Measurements from ENCODE around the gene UVSSA.
"Not testable (repeated sequence)": the region's sequence is repeated elsewhere in the genome, so short reads cannot be mapped to it uniquely, and the experiment has no call there.

UVSSA gene

GRCh38 chr4:1371176-1372165 is 24.5 kb downstream of the UVSSA start:
- TF ChIP-seq EZH2 (IDR thresholded peaks at IDR 0.05) (no peak), POLR2AphosphoS5 (IDR thresholded peaks at IDR 0.05; ENCODE audit: borderline replicate concordance, low read depth, low read length) (no peak), FOXP2 (optimal IDR thresholded peaks at IDR 0.05; ENCODE audit: control extremely low read depth, extremely low read length, insufficient read depth) (no peak)
- H3K4me3 ChIP-seq = no peak overlapping the region
- no peak for DNase-seq (ENCODE audit: low read depth, low spot score)
- H3K27ac ChIP-seq = no peak overlapping the region
- H3K36me3 ChIP-seq (ENCODE audit: insufficient read depth, low read length) = no peaks in the 10 kb centered on the region
- H3K9me3 ChIP-seq (ENCODE audit: low read depth, low read length) = no peaks in the 10 kb centered on the region
- H3K9ac ChIP-seq (ENCODE audit: insufficient read length) = no peak overlapping the region

- H3K36me3 ChIP-seq (ENCODE audit: insufficient read depth, low read length); DNase-seq (ENCODE audit: low read depth, low spot score): not testable (repeated sequence)
These were observed 25.6 kb downstream of the UVSSA start for GRCh38 chr4:1372576-1372975.

GRCh38 chr4:1373892-1374705 is 27.1 kb downstream of the UVSSA start:
- Histone ChIP-seq H3K9me3 (ENCODE audit: low read depth, low read length) (no peaks in the 10 kb centered on the region), H3K4me3 (no peak overlapping the region), H3K9ac (ENCODE audit: insufficient read length) (no peak overlapping the region), H3K36me3 (ENCODE audit: insufficient read depth, low read length) (no peaks in the 10 kb centered on the region), H3K27ac (no peak overlapping the region)
- TF ChIP-seq FOXP2 (optimal IDR thresholded peaks at IDR 0.05; ENCODE audit: control extremely low read depth, extremely low read length, insufficient read depth) (no peak), EZH2 (IDR thresholded peaks at IDR 0.05) (no peak), POLR2AphosphoS5 (IDR thresholded peaks at IDR 0.05; ENCODE audit: borderline replicate concordance, low read depth, low read length) (no peak)
- no peak for DNase-seq (ENCODE audit: low read depth, low spot score)

More at GRCh38 chr4:1372576-1372975, 25.6 kb downstream of the UVSSA start:
- H3K9me3 ChIP-seq (ENCODE audit: low read depth, low read length); H3K27ac ChIP-seq; H3K4me3 ChIP-seq; H3K9ac ChIP-seq (ENCODE audit: insufficient read length): not testable (repeated sequence)

- H3K9me3 ChIP-seq (ENCODE audit: low read depth, low read length) = no peaks in the 10 kb centered on the region
- H3K36me3 ChIP-seq (ENCODE audit: insufficient read depth, low read length) = no peaks in the 10 kb centered on the region
- no peak for DNase-seq (ENCODE audit: low read depth, low spot score)
- no peak for TF ChIP-seq POLR2AphosphoS5 (IDR thresholded peaks at IDR 0.05; ENCODE audit: borderline replicate concordance, low read depth, low read length)
- no peak for TF ChIP-seq EZH2 (IDR thresholded peaks at IDR 0.05)
- no peak for TF ChIP-seq FOXP2 (optimal IDR thresholded peaks at IDR 0.05; ENCODE audit: control extremely low read depth, extremely low read length, insufficient read depth)
- H3K27ac ChIP-seq = no peak overlapping the region
- H3K9ac ChIP-seq (ENCODE audit: insufficient read length) = no peak overlapping the region
- H3K4me3 ChIP-seq = no peak overlapping the region
These were observed 27.7 kb downstream of the UVSSA start for GRCh38 chr4:1374706-1375045.

GRCh38 chr4:1375051-1375721 is 28.2 kb downstream of the UVSSA start:
- no peak overlapping the region for H3K27ac ChIP-seq
- no peaks in the 10 kb centered on the region for H3K36me3 ChIP-seq (ENCODE audit: insufficient read depth, low read length)
- no peak for TF ChIP-seq FOXP2 (optimal IDR thresholded peaks at IDR 0.05; ENCODE audit: control extremely low read depth, extremely low read length, insufficient read depth)
- no peak for TF ChIP-seq POLR2AphosphoS5 (IDR thresholded peaks at IDR 0.05; ENCODE audit: borderline replicate concordance, low read depth, low read length)
- TF ChIP-seq EZH2 (IDR thresholded peaks at IDR 0.05) = no peak
- H3K9me3 ChIP-seq (ENCODE audit: low read depth, low read length) = no peaks in the 10 kb centered on the region
- H3K4me3 ChIP-seq = no peak overlapping the region
- DNase-seq (ENCODE audit: low read depth, low spot score) = no peak
- no peak overlapping the region for H3K9ac ChIP-seq (ENCODE audit: insufficient read length)

GRCh38 chr4:1375761-1376322 is 28.8 kb downstream of the UVSSA start:
- H3K9me3 ChIP-seq (ENCODE audit: low read depth, low read length) = no peaks in the 10 kb centered on the region
- no peak overlapping the region for H3K4me3 ChIP-seq
- no peak for TF ChIP-seq EZH2 (IDR thresholded peaks at IDR 0.05)
- TF ChIP-seq FOXP2 (optimal IDR thresholded peaks at IDR 0.05; ENCODE audit: control extremely low read depth, extremely low read length, insufficient read depth) = no peak
- TF ChIP-seq POLR2AphosphoS5 (IDR thresholded peaks at IDR 0.05; ENCODE audit: borderline replicate concordance, low read depth, low read length) = no peak
- no peaks in the 10 kb centered on the region for H3K36me3 ChIP-seq (ENCODE audit: insufficient read depth, low read length)
- no peak overlapping the region for H3K9ac ChIP-seq (ENCODE audit: insufficient read length)
- H3K27ac ChIP-seq = no peak overlapping the region
- DNase-seq (ENCODE audit: low read depth, low spot score) = no peak

GRCh38 chr4:1376391-1376840 is 29.4 kb downstream of the UVSSA start:
- Histone ChIP-seq H3K36me3 (ENCODE audit: insufficient read depth, low read length) (no peaks in the 10 kb centered on the region), H3K9me3 (ENCODE audit: low read depth, low read length) (no peaks in the 10 kb centered on the region), H3K9ac (ENCODE audit: insufficient read length) (no peak overlapping the region), H3K4me3 (no peak overlapping the region), H3K27ac (no peak overlapping the region)
- TF ChIP-seq POLR2AphosphoS5 (IDR thresholded peaks at IDR 0.05; ENCODE audit: borderline replicate concordance, low read depth, low read length) (no peak), EZH2 (IDR thresholded peaks at IDR 0.05) (no peak), FOXP2 (optimal IDR thresholded peaks at IDR 0.05; ENCODE audit: control extremely low read depth, extremely low read length, insufficient read depth) (no peak)
- no peak for DNase-seq (ENCODE audit: low read depth, low spot score)
